ENCODE data around the gene AFMID.

GRCh38 chr17:78170692-78171590, 16.2 kb upstream of the AFMID start:
- TF ChIP-seq CTCF (IDR thresholded peaks at IDR 0.05) = no peak
- TF ChIP-seq ZFX (IDR thresholded peaks at IDR 0.05; ENCODE audit: borderline replicate concordance) = no peak

Data from 22Rv1 (cell line).